Measurements from ENCODE around the gene UBXN6. TPM values are rescaled to one million over a fixed set of nuclear protein-coding genes. Genes with fewer than 3 reads are reported as not detected.
A peak's percentile ranks its signal among the peaks of the same experiment; 100 is the strongest.

UBXN6 gene
- total and polyA plus RNA-seq, 2 experiments from 2014 or later: 19.1 to 21.6 TPM

- H3K4me3 Mint-ChIP-seq: no peak overlapping the region
- no peaks in the 10 kb centered on the region for H3K79me2 ChIP-seq (replicated peaks; ENCODE audit: insufficient read depth)
- peaks cover 13% of the 10 kb centered on the region for H4K20me1 ChIP-seq (replicated peaks; ENCODE audit: insufficient read depth)
- peaks cover 13% of the 10 kb centered on the region; the same call in 2 of the 3 replicates for H3K4me1 Mint-ChIP-seq
- peaks cover 46% of the 10 kb centered on the region for H3K27me3 Mint-ChIP-seq (ENCODE audit: insufficient read depth, low read depth, poor library complexity)
- no peak for ATAC-seq
- no peaks in the 10 kb centered on the region; the same call in 1 of the 3 replicates for H3K9me3 Mint-ChIP-seq
- no peak overlapping the region for H3K27ac Mint-ChIP-seq
- no peaks in the 10 kb centered on the region for H3K27me3 ChIP-seq (ENCODE audit: insufficient read depth)
- H3K4me3 ChIP-seq: no peak overlapping the region
- no peaks in the 10 kb centered on the region for H3K4me1 ChIP-seq (ENCODE audit: insufficient read depth)
- H3K9me2 ChIP-seq (ENCODE audit: insufficient read depth): no peaks in the 10 kb centered on the region
- H3K36me3 Mint-ChIP-seq (ENCODE audit: low read depth): peaks cover 50% of the 10 kb centered on the region
- H3K36me3 ChIP-seq (ENCODE audit: insufficient read depth): no peaks in the 10 kb centered on the region
- H3K27ac ChIP-seq (ENCODE audit: low read depth): 0 out of 2 replicates have a peak overlapping the region, but pooled peaks have one; percentile 32
- TF ChIP-seq NANOG (IDR thresholded peaks at IDR 0.05; ENCODE audit: borderline replicate concordance) (no peak), REST (IDR thresholded peaks at IDR 0.05; ENCODE audit: unreplicated experiment) (no peak), JUNB (IDR thresholded peaks at IDR 0.05; ENCODE audit: unreplicated experiment) (no peak), POLR2AphosphoS5 (IDR thresholded peaks at IDR 0.05; ENCODE audit: low read depth) (no peak), EZH2phosphoT487 (IDR thresholded peaks at IDR 0.05; ENCODE audit: unreplicated experiment) (no peak), ETS1 (IDR thresholded peaks at IDR 0.05) (no peak), EZH2 (IDR thresholded peaks at IDR 0.05; ENCODE audit: low read depth, unreplicated experiment) (no peak), ZNF462 (CRISPR knock-in tag; IDR thresholded peaks at IDR 0.05) (no peak)
- no peak overlapping the region for H2AFZ ChIP-seq
- no peak for DNase-seq (ENCODE audit: low spot score)
- no peak overlapping the region for H3K4me2 ChIP-seq
- peaks cover 21% of the 10 kb centered on the region; the same call in 1 of the 2 replicates for H3F3A ChIP-seq (replicated peaks; ENCODE audit: low read depth)
Observed at GRCh38 chr19:4446704-4447200, 10.8 kb downstream of the UBXN6 start.
